GM23248 (cell line): Measurements from ENCODE around the gene ZNF408. TPM values are rescaled to one million over a fixed set of nuclear protein-coding genes. Genes with fewer than 3 reads are reported as not detected.

Experiments
- DNase-seq: peaks from one replicate; pipeline ENCODE4 v3.0.0-alpha.2; 2015
- H2AFZ ChIP-seq: fragments of 200-600 bp; sonication (generic); 2 replicates; pipeline ENCODE4 v1.6.1; 2016; ENCODE audit warnings: antibody characterized with exemption
- H3F3A ChIP-seq: fragments of 200-600 bp; sonication (generic); 2 replicates; pipeline ENCODE4 v1.6.1; 2016; ENCODE audit warnings: mild to moderate bottlenecking, antibody characterized with exemption, mixed run types; ENCODE audit not compliant: insufficient read depth
- H3K27ac ChIP-seq: fragments of 200-600 bp; sonication (generic); 2 replicates; pipeline ENCODE4 v1.5.1; 2016; ENCODE audit warnings: mild to moderate bottlenecking
- H3K27me3 ChIP-seq: fragments of 200-600 bp; sonication (generic); replicated peaks from 2 replicates; pipeline ENCODE4 v1.6.1; 2016; ENCODE audit warnings: mild to moderate bottlenecking; ENCODE audit not compliant: insufficient read depth
- H3K36me3 ChIP-seq: fragments of 200-600 bp; sonication (generic); 2 replicates; pipeline ENCODE4 v1.6.1; 2016; ENCODE audit warnings: low read depth, mild to moderate bottlenecking
- H3K4me1 ChIP-seq: fragments of 200-600 bp; sonication (generic); 2 replicates; pipeline ENCODE4 v1.6.1; 2016; ENCODE audit warnings: mild to moderate bottlenecking; ENCODE audit not compliant: insufficient read depth
- H3K4me2 ChIP-seq: fragments of 200-600 bp; sonication (generic); one replicate; pipeline ENCODE4 v1.6.1; 2016; ENCODE audit warnings: mild to moderate bottlenecking; ENCODE audit not compliant: unreplicated experiment
- H3K4me3 ChIP-seq: fragments of 200-600 bp; sonication (generic); 2 replicates; pipeline ENCODE4 v1.5.1; 2016; ENCODE audit warnings: mild to moderate bottlenecking
- H3K79me2 ChIP-seq: fragments of 200-600 bp; sonication (generic); 2 replicates; pipeline ENCODE4 v1.6.1; 2016; ENCODE audit warnings: mild to moderate bottlenecking; ENCODE audit not compliant: insufficient read depth
- H3K9ac ChIP-seq: fragments of 200-600 bp; sonication (generic); 2 replicates; pipeline ENCODE4 v1.6.1; 2016; ENCODE audit warnings: mild to moderate bottlenecking
- H3K9me2 ChIP-seq: fragments of 200-600 bp; sonication (generic); 2 replicates; pipeline ENCODE4 v1.6.1; 2016; ENCODE audit warnings: mixed run types, mild to moderate bottlenecking, moderate library complexity; ENCODE audit not compliant: insufficient read depth
- H3K9me3 ChIP-seq: fragments of 200-600 bp; sonication (generic); one replicate; pipeline ENCODE4 v1.6.1; 2017; ENCODE audit warnings: low read depth
- H4K20me1 ChIP-seq: fragments of 200-600 bp; sonication (generic); 2 replicates; pipeline ENCODE4 v1.6.0; 2016; ENCODE audit not compliant: insufficient read depth
- EZH2 ChIP-seq: fragments of 200-600 bp; sonication (generic); IDR thresholded peaks from 2 replicates; pipeline ENCODE4 v1.6.1; 2018; ENCODE audit warnings: antibody characterized with exemption, mild to moderate bottlenecking; ENCODE audit not compliant: insufficient read depth, poor library complexity, severe bottlenecking
- EZH2phosphoT487 ChIP-seq: fragments of 200-600 bp; sonication (generic); IDR thresholded peaks from 2 replicates; pipeline ENCODE4 v1.6.1; 2018; ENCODE audit warnings: antibody characterized with exemption, moderate library complexity, mild to moderate bottlenecking, low read depth; ENCODE audit not compliant: insufficient read depth
- WGBS, 2 experiments: methylation state at CpG; one replicate each; pipeline ENCODE4 v1.1.6; 2015 to 2017; ENCODE audit warnings: low lambda C conversion rate in 2 of 2, low coverage in 1 of 2; ENCODE audit errors: missing lambda C conversion rate in 2 of 2; 5-methylcytosine and 5-hydroxymethylcytosine counted together
- in situ Hi-C: fragments of 300-500 bp; cut with MboI; formaldehyde crosslinking; loops from 2 replicates; pipeline ENCODE4 v1.15.0; 2020
- polyA plus RNA-seq: library from polyadenylated mRNA; unstranded; fragments of >200 nt; fragmentation: Nextera tagmentation; extraction: Ambion mirVana; gene quantifications from 2 replicates; pipeline ENCODE4 v1.2.1, GENCODE V29; 2016
- total RNA-seq: library from RNA; depleted of rRNA; stranded (reverse); fragments of >200 nt; shearing (Covaris generic); gene quantifications from 2 replicates; pipeline ENCODE4 v1.2.3, GENCODE V29; 2014

The ZNF408 gene
- total and polyA plus RNA-seq, 2 experiments from 2014 or later, result 9.6 to 9.9 TPM

DNA sequence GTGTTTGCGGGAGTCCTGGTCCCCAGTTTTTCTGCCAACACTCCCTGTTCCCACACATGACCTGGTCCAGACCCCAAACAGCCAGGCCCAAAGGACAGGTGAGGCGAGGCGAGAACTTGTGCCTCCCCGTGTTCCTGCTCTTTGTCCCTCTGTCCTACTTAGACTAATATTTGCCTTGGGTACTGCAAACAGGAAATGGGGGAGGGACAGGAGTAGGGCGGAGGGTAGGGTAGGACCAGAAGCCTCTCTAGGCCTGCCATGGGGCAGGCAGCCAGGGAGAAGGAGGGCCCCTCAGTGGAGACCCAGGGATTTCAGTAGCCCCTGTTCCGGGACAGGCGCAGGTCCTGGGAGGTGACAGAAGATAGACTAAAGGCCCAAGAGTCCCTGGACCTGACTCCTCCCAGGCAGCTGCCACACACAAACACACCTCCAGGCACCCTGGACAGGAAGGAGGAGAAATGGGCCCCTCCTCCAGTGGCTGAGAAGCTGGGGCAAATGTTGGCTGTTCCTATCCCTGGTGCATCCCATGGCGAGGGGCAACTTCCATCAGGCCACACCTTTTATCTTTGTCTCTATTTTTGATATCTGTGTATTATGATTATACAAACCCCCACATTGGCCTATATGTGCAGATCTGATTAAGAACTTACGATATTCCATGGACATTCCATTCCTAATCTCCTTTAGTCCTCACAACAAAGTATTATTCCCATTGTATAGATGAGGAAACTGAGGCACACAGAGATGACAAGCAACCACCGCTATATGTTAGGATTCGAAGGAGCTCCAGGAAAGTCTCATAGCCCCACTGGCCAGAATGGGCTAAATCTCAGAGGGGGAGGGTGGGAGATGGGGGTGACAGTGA lies 17.6 kb downstream of the ZNF408 start:
- DNase-seq, result no peak
- no peaks in the 10 kb centered on the region for H3K27me3 ChIP-seq
- H3K9me3 ChIP-seq, result no peaks in the 10 kb centered on the region
- H3K9me2 ChIP-seq, result no peaks in the 10 kb centered on the region
- H3K36me3 ChIP-seq, result no peaks in the 10 kb centered on the region
- no peak overlapping the region for H3K4me3 ChIP-seq
- WGBS, 2 experiments, result 90 to 92% methylated on average over 11 of the region's 11 CpGs
- peak overlapping the region; percentile 23; the same call in 1 of the 2 replicates for H2AFZ ChIP-seq
- no peaks in the 10 kb centered on the region for H3K79me2 ChIP-seq
- H3K4me2 ChIP-seq, result no peak overlapping the region
- H3F3A ChIP-seq, result peaks cover 10% of the 10 kb centered on the region; the same call in 1 of the 2 replicates
- H3K9ac ChIP-seq, result no peak overlapping the region
- in situ Hi-C loops, result no loop called here
- no peaks in the 10 kb centered on the region for H4K20me1 ChIP-seq
- no peak overlapping the region for H3K27ac ChIP-seq
- TF ChIP-seq EZH2phosphoT487, result no peak
- no peak for TF ChIP-seq EZH2
- peaks cover 14% of the 10 kb centered on the region for H3K4me1 ChIP-seq

DNA sequence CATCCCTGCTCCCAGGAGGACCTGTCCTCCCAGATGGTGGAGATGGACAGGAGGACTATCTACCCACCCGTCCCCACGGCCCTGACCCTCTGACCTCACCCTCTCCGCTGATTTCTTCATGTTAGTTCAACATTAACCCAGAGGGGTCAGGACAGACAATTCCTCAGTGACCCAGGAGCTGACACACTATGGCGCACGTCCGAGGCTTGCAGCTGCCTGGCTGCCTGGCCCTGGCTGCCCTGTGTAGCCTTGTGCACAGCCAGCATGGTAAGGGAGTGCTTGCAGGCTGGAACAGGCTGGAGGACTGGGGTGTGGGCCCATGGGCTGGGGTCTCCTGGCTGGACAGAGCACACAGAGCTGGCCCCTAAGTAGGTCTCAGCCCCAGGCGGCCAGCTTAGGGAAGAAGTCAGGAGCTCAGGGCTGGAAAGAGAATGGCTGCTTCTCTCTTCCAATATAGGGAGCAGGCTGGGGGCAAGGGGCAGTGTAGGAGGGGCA lies 18.3 kb downstream of the ZNF408 start, which contains the start of gene F2:
Gene F2, plus strand, starts transcription at position 166 of the 495 bp plus-strand sequence. Its CDS starts 23 bp downstream, at position 189.
- H3K79me2 ChIP-seq, result no peaks in the 10 kb centered on the region
- H3K4me3 ChIP-seq, result no peak within 1 kb of the TSS
- in situ Hi-C loops, result no loop called here
- no peaks in the 10 kb centered on the region for H3K27me3 ChIP-seq
- TF ChIP-seq EZH2phosphoT487 (no peak), EZH2 (no peak)
- H3K9me2 ChIP-seq, result no peaks in the 10 kb centered on the region
- peaks cover 8% of the 10 kb centered on the region; the same call in 1 of the 2 replicates for H3F3A ChIP-seq
- no peaks in the 10 kb centered on the region for H4K20me1 ChIP-seq
- 86 to 94% methylated on average over 5 to 7 of the region's 7 CpGs for WGBS, 2 experiments
- H2AFZ ChIP-seq, result peak within 1 kb of the TSS; percentile 23; the same call in 1 of the 2 replicates
- no peak within 1 kb of the TSS for H3K27ac ChIP-seq
- no peak for DNase-seq
- no peak within 1 kb of the TSS for H3K4me2 ChIP-seq
- H3K4me1 ChIP-seq, result peaks cover 10% of the 10 kb centered on the region
- H3K36me3 ChIP-seq, result no peaks in the 10 kb centered on the region
- H3K9ac ChIP-seq, result no peak within 1 kb of the TSS
- no peaks in the 10 kb centered on the region for H3K9me3 ChIP-seq

DNA sequence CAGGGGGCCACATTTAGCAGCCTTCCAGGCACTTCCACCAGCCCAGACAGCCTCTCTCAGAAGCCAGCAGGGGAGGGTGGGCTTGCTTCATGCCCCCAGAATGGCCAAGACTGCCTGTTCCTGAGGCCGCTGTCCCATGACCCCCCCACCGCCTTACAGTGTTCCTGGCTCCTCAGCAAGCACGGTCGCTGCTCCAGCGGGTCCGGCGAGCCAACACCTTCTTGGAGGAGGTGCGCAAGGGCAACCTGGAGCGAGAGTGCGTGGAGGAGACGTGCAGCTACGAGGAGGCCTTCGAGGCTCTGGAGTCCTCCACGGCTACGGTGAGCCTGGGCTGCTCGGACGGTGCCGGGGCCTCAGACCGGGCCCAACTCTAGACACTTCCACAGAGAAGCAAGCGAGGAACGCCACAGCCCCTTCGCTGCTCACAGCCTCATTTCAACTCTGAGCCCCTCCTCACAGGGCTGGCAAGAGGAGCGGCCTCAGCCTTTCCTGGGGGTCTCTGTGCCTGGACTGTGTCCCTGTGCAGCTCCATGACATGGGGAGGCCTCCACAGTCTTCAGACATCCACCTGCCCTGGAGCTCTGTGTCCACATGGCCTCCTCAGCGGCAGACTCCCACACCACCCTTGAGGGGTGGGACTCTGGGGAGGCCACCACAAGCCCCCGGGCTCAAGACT lies 18.9 kb downstream of the ZNF408 start:
- Histone ChIP-seq H3K79me2 (no peaks in the 10 kb centered on the region), H3K9me3 (no peaks in the 10 kb centered on the region), H3K36me3 (no peaks in the 10 kb centered on the region), H3K9me2 (no peaks in the 10 kb centered on the region), H3K9ac (no peak overlapping the region), H3K4me1 (peaks cover 6% of the 10 kb centered on the region), H3K4me3 (no peak overlapping the region), H3K27ac (no peak overlapping the region), H2AFZ (no peak overlapping the region), H3F3A (peaks cover 4% of the 10 kb centered on the region; the same call in 1 of the 2 replicates), H3K4me2 (no peak overlapping the region), H4K20me1 (no peaks in the 10 kb centered on the region), H3K27me3 (no peaks in the 10 kb centered on the region)
- TF ChIP-seq EZH2 (no peak), EZH2phosphoT487 (no peak)
- DNase-seq, result no peak
- in situ Hi-C loops, result no loop called here
- WGBS, 2 experiments, result 83 to 84% methylated on average over 25 of the region's 25 CpGs

DNA sequence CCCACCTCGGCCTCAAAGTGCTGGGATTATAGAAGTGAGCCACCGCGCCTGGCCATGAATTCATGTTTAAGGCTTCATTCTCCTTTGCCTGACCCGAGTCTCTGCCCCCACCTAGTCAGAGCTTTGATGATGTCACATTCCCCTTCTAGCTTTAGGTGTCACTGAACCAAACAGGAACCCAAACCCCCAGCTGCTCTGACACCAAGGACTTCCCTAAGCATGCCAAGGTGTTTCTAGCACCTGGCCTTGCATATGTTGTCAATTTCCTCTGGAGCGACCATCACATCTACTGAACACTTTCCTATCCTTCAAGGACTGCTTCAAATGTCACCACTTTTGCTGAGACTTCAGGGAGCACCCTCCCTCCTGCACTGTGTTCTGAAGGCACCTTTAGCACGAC lies 20.5 kb downstream of the ZNF408 start:
- Histone ChIP-seq H2AFZ (no peak overlapping the region), H3K4me3 (no peak overlapping the region), H3K27me3 (no peaks in the 10 kb centered on the region), H3K4me1 (no peaks in the 10 kb centered on the region), H4K20me1 (no peaks in the 10 kb centered on the region), H3K4me2 (no peak overlapping the region), H3K79me2 (no peaks in the 10 kb centered on the region), H3K9ac (no peak overlapping the region), H3K9me3 (no peaks in the 10 kb centered on the region), H3K9me2 (no peaks in the 10 kb centered on the region), H3K36me3 (no peaks in the 10 kb centered on the region), H3F3A (no peaks in the 10 kb centered on the region), H3K27ac (no peak overlapping the region)
- in situ Hi-C loops, result no loop called here
- no peak for DNase-seq
- WGBS, 2 experiments, result 61 to 67% methylated on average over 6 of the region's 6 CpGs
- TF ChIP-seq EZH2, result no peak
- TF ChIP-seq EZH2phosphoT487, result no peak
